Testis (tissue), 2 donors: ENCODE data around the gene FES.

Source experiments
- CTCF ChIP-seq, 3 experiments: fragments of 450-650 bp in 2 of 3; fragments of 200-600 bp in 1 of 3; sonication (generic) in 1 of 3; IDR thresholded peaks; one replicate each; pipeline ENCODE4 v1.5.1; 2016 to 2019; ENCODE audit warnings: antibody characterized with exemption in 3 of 3, mild to moderate bottlenecking in 2 of 3, moderate library complexity in 1 of 3
- POLR2A ChIP-seq: fragments of 450-650 bp; IDR thresholded peaks from one replicate; pipeline ENCODE4 v1.6.1; 2017; ENCODE audit warnings: antibody characterized with exemption, mild to moderate bottlenecking, moderate library complexity

- TF ChIP-seq CTCF (IDR thresholded peaks at IDR 0.05): no peak
- no peak for TF ChIP-seq POLR2A
Observed at GRCh38 chr15:90880381-90881145, 3.7 kb upstream of the FES start.
